ENCODE measurements around the gene ADCY5. TPM values are rescaled to one million over a fixed set of nuclear protein-coding genes. Genes with fewer than 3 reads are reported as not detected.

The ADCY5 gene
- total and polyA plus RNA-seq, 2 donors from 2014 or later = 7.1 to 33.6 TPM

DNA sequence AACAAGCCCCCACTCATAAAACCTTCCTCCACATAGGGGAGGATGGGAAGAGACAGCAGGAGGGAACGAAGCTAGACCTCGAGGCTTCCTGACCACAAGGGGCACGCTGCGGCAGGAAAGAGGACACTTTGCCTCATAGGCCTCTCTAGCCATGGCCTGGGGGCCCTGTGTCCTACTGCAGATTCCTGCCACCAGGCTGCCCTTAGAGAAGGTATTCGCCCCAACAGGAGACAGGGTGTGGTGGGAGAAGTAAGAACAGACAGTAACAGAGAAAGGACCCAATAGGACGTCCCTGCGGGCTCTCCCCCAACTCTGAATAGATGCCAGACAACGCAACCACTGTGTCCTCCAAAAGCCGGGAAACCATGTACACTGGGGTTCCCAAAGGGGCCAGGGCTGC lies 36.8 kb downstream of the ADCY5 start:
- Histone ChIP-seq H3K9me3 (ENCODE audit: control insufficient read depth in 2 of 3, insufficient read depth in 1 of 3, low read length in 3 of 3) (no peaks in the 10 kb centered on the region), H3K27ac (ENCODE audit: low read depth in 2 of 2, low read length in 2 of 2) (peak overlapping the region; percentile 71 to 79), H3K4me1 (ENCODE audit: control insufficient read depth in 2 of 3, insufficient read depth in 2 of 3, low read depth in 1 of 3, low read length in 3 of 3) (peaks cover 7 to 41% (median 33%) of the 10 kb centered on the region in 3 donors), H3K9ac (ENCODE audit: low read length in 3 of 3) (peak overlapping the region in 1 of 3 donors; percentile 55), H3K36me3 (ENCODE audit: control insufficient read depth in 2 of 3, insufficient read depth in 3 of 3, low read length in 3 of 3) (no peaks in the 10 kb centered on the region), H3K4me3 (ENCODE audit: low read length in 3 of 3) (no peak overlapping the region), H3K27me3 (ENCODE audit: control insufficient read depth, insufficient read depth, low read length) (no peaks in the 10 kb centered on the region)
- FAIRE-seq = no peak
- TF ChIP-seq, protein P1, sequence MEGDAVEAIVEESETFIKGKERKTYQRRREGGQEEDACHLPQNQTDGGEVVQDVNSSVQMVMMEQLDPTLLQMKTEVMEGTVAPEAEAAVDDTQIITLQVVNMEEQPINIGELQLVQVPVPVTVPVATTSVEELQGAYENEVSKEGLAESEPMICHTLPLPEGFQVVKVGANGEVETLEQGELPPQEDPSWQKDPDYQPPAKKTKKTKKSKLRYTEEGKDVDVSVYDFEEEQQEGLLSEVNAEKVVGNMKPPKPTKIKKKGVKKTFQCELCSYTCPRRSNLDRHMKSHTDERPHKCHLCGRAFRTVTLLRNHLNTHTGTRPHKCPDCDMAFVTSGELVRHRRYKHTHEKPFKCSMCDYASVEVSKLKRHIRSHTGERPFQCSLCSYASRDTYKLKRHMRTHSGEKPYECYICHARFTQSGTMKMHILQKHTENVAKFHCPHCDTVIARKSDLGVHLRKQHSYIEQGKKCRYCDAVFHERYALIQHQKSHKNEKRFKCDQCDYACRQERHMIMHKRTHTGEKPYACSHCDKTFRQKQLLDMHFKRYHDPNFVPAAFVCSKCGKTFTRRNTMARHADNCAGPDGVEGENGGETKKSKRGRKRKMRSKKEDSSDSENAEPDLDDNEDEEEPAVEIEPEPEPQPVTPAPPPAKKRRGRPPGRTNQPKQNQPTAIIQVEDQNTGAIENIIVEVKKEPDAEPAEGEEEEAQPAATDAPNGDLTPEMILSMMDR (IDR thresholded peaks at IDR 0.05; ENCODE audit: borderline replicate concordance, extremely low read depth, insufficient read depth) = no peak
- intact Hi-C loops (cut with DNase I) = no loop called here
- peak in 1 of 5 donors; percentile 58 for DNase-seq

DNA sequence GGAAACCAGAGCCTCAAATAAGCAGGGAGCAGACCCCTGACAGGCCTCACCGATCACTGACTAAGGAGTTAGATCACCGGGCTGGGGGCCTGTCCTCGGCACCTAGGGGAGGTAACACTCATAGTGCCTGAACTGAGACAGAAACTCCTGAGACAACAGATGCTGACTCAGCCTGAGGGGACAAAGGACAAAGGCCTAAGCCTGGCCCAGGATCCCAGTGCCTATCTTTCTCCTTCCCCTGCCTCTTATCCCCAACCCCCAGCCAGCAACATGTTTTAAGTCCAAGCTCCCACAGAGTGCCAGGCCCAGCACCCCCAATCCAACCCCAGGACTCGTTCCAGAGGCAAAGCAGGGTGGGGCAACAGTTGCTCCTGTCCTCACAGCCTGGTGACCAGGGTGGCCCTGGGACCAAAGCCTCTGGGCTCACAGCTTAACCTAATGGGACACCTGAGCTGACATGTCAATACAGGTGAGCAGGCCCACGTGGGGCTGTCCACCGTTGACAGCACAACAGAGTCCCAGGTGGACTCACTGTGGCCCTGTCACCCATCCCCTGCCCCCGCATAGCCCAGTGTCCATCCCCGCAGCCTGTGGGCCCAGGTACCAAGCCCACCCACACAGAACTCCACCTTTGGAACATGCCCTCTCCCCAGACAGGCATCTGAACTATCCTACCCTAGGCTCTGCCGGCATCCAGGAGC lies 37.4 kb downstream of the ADCY5 start:
- TF ChIP-seq, protein P1 (IDR thresholded peaks at IDR 0.05; ENCODE audit: borderline replicate concordance, extremely low read depth, insufficient read depth) = no peak
- H3K4me3 ChIP-seq (ENCODE audit: low read length in 3 of 3) = no peak overlapping the region
- FAIRE-seq = no peak
- intact Hi-C loops (cut with DNase I) = no loop called here
- peak in 3 of 5 donors; percentile 33 to 56 (median 36) for DNase-seq
- H3K27ac ChIP-seq (ENCODE audit: low read depth in 2 of 2, low read length in 2 of 2) = peak overlapping the region; percentile 38 to 71
- H3K9me3 ChIP-seq (ENCODE audit: control insufficient read depth in 2 of 3, insufficient read depth in 1 of 3, low read length in 3 of 3) = no peaks in the 10 kb centered on the region
- no peaks in the 10 kb centered on the region for H3K27me3 ChIP-seq (ENCODE audit: control insufficient read depth, insufficient read depth, low read length)
- peak overlapping the region in 1 of 3 donors; percentile 55 for H3K9ac ChIP-seq (ENCODE audit: low read length in 3 of 3)
- H3K4me1 ChIP-seq (ENCODE audit: control insufficient read depth in 2 of 3, insufficient read depth in 2 of 3, low read depth in 1 of 3, low read length in 3 of 3) = peaks cover 7 to 41% (median 33%) of the 10 kb centered on the region in 3 donors
- H3K36me3 ChIP-seq (ENCODE audit: control insufficient read depth in 2 of 3, insufficient read depth in 3 of 3, low read length in 3 of 3) = no peaks in the 10 kb centered on the region

DNA sequence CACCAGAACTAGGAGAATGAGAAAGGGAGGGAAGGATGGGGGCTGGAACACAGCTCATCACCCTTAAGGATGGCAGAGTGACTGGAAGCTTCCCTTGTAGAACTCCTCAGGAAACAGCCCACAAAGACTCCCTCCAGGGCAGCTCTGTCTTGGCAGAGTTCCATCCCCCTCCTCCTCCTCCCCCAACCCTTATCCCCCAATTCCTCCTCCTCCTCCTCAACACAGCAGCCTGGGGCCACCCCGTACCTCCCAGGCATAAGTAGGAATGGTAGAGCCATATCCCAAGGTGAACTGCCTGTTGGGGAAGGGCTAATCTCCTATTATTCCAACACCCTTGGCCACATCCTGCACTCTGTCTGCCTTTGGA lies 38.8 kb downstream of the ADCY5 start:
- Histone ChIP-seq H3K27me3 (ENCODE audit: control insufficient read depth, insufficient read depth, low read length) (no peaks in the 10 kb centered on the region), H3K9me3 (ENCODE audit: control insufficient read depth in 2 of 3, insufficient read depth in 1 of 3, low read length in 3 of 3) (no peaks in the 10 kb centered on the region), H3K36me3 (ENCODE audit: control insufficient read depth in 2 of 3, insufficient read depth in 3 of 3, low read length in 3 of 3) (no peaks in the 10 kb centered on the region), H3K27ac (ENCODE audit: low read depth in 2 of 2, low read length in 2 of 2) (peak overlapping the region; percentile 38 to 83), H3K4me3 (ENCODE audit: low read length in 3 of 3) (no peak overlapping the region), H3K9ac (ENCODE audit: low read length in 3 of 3) (no peak overlapping the region), H3K4me1 (ENCODE audit: control insufficient read depth in 2 of 3, insufficient read depth in 2 of 3, low read depth in 1 of 3, low read length in 3 of 3) (peaks cover 7 to 39% (median 32%) of the 10 kb centered on the region in 3 donors)
- FAIRE-seq (no peak), DNase-seq (peak in 1 of 5 donors; percentile 64)
- TF ChIP-seq, protein P1 (IDR thresholded peaks at IDR 0.05; ENCODE audit: borderline replicate concordance, extremely low read depth, insufficient read depth) = no peak
- intact Hi-C loops (cut with DNase I) = no loop called here
